HepG2 (cell line): ENCODE measurements around the gene ASB16. TPM values are rescaled to one million over a fixed set of nuclear protein-coding genes. Genes with fewer than 3 reads are reported as not detected.

ENCODE experiments used
- ARID2 ChIP-seq: sonication (generic); formaldehyde crosslinking; IDR thresholded peaks from 2 replicates; pipeline ENCODE4 v1.8.1; 2022; ENCODE audit warnings: mild to moderate bottlenecking, missing genetic modification reagents, borderline replicate concordance
- ATAD3A ChIP-seq: sonication (generic); formaldehyde crosslinking; IDR thresholded peaks from 2 replicates; pipeline ENCODE4 v1.4.0; 2020; ENCODE audit warnings: missing genetic modification reagents
- DNMT3B ChIP-seq: conservative IDR thresholded peaks from 2 replicates; pipeline ENCODE4 v1.6.1; 2016; ENCODE audit warnings: missing biosample characterization, control low read depth
- FLYWCH1 ChIP-seq: sonication (generic); formaldehyde crosslinking; IDR thresholded peaks from 2 replicates; pipeline ENCODE4 v1.8.1; 2023; ENCODE audit warnings: mild to moderate bottlenecking, missing genetic modification reagents
- HDAC6 ChIP-seq: fragments of 200-600 bp; sonication (generic); IDR thresholded peaks from 2 replicates; pipeline ENCODE4 v1.7.0; 2017; ENCODE audit warnings: mild to moderate bottlenecking, antibody characterized with exemption, low read length, low read depth
- HOXD1 ChIP-seq: sonication (generic); formaldehyde crosslinking; IDR thresholded peaks from 2 replicates; pipeline ENCODE4 v1.5.0; 2020; ENCODE audit warnings: missing genetic modification reagents
- IKZF4 ChIP-seq: sonication (generic); formaldehyde crosslinking; IDR thresholded peaks from 2 replicates; pipeline ENCODE4 v1.5.1; 2020; ENCODE audit warnings: borderline replicate concordance, mild to moderate bottlenecking, low read depth, missing genetic modification reagents; ENCODE audit errors: not compliant biosample characterization
- MBD4 ChIP-seq: IDR thresholded peaks from 2 replicates; pipeline ENCODE4 v1.6.1; 2012; ENCODE audit warnings: low read length, inconsistent platforms, borderline replicate concordance
- MED1 ChIP-seq: sonication (generic); formaldehyde crosslinking; IDR thresholded peaks from 2 replicates; pipeline ENCODE4 v1.4.0; 2020; ENCODE audit warnings: missing genetic modification reagents
- PHF21A ChIP-seq: sonication (generic); formaldehyde crosslinking; IDR thresholded peaks from 2 replicates; pipeline ENCODE4 v1.5.0; 2020; ENCODE audit warnings: mild to moderate bottlenecking, missing genetic modification reagents
- POLR2A ChIP-seq, 2 experiments: IDR thresholded peaks; 2 replicates each; pipeline ENCODE4 v1.6.1; 2011; ENCODE audit warnings: low read depth in 2 of 2, low read length in 2 of 2, mild to moderate bottlenecking in 1 of 2, moderate library complexity in 1 of 2; ENCODE audit not compliant: insufficient read depth in 1 of 2
- POLR2AphosphoS5 ChIP-seq: IDR thresholded peaks from 2 replicates; pipeline ENCODE4 v1.6.1; 2012; ENCODE audit warnings: low read depth, low read length
- RFX3 ChIP-seq: IDR thresholded peaks from 2 replicates; pipeline ENCODE4 v1.6.1; 2016; ENCODE audit warnings: missing biosample characterization, missing genetic modification reagents
- TCF12 ChIP-seq, 2 experiments: fragments of 450-650 bp in 1 of 2; sonication (generic) in 1 of 2; formaldehyde crosslinking in 1 of 2; IDR thresholded peaks; 2 replicates each; pipeline versions ENCODE4 v1.6.1 to v1.8.0; 2017 to 2022; ENCODE audit warnings: antibody characterized with exemption in 1 of 2, mild to moderate bottlenecking in 1 of 2, missing genetic modification reagents in 1 of 2, moderate library complexity in 1 of 2
- ZFP37 ChIP-seq: sonication (generic); formaldehyde crosslinking; IDR thresholded peaks from 2 replicates; pipeline ENCODE4 v1.4.0; 2020; ENCODE audit warnings: missing genetic modification reagents, borderline replicate concordance
- ZFY ChIP-seq: sonication (generic); formaldehyde crosslinking; IDR thresholded peaks from 2 replicates; pipeline ENCODE4 v1.4.0; 2020; ENCODE audit warnings: missing genetic modification reagents
- ZFYVE20 ChIP-seq: sonication (generic); formaldehyde crosslinking; IDR thresholded peaks from 2 replicates; pipeline ENCODE4 v1.8.0; 2023; ENCODE audit warnings: low read depth, mild to moderate bottlenecking, moderate library complexity, missing genetic modification reagents, borderline replicate concordance
- ZNF207 ChIP-seq: fragments of 450-650 bp; IDR thresholded peaks from 2 replicates; pipeline ENCODE4 v1.6.1; 2016; ENCODE audit warnings: antibody characterized with exemption, borderline replicate concordance
- ZNF235 ChIP-seq: sonication (generic); formaldehyde crosslinking; IDR thresholded peaks from 2 replicates; pipeline ENCODE4 v1.8.1; 2023; ENCODE audit warnings: mild to moderate bottlenecking, missing genetic modification reagents, borderline replicate concordance
- ZNF331 ChIP-seq: sonication (generic); formaldehyde crosslinking; IDR thresholded peaks from 2 replicates; pipeline ENCODE4 v1.4.0; 2020; ENCODE audit warnings: missing genetic modification reagents
- ZNF713 ChIP-seq: sonication (generic); formaldehyde crosslinking; IDR thresholded peaks from 2 replicates; pipeline ENCODE4 v1.4.0; 2020; ENCODE audit warnings: mild to moderate bottlenecking, missing genetic modification reagents
- ZNF768 ChIP-seq: sonication (generic); formaldehyde crosslinking; IDR thresholded peaks from 2 replicates; pipeline ENCODE4 v1.4.0; 2020; ENCODE audit warnings: missing genetic modification reagents
- polyA plus RNA-seq, 8 experiments: library from polyadenylated mRNA; depleted of rRNA in 3 of 8; stranded (reverse) in 7 of 8; unstranded in 1 of 8; fragments of >200 nt; fragmentation: Illumina TruSeq in 4 of 8; extraction: Trizol in 4 of 8; gene quantifications; 2 replicates each; pipeline versions ENCODE4 v1.2.1 to v1.2.3, GENCODE V29; 2011 to 2016; ENCODE audit warnings: low read depth in 4 of 8, missing spikeins in 1 of 8, mixed read lengths in 1 of 8; ENCODE audit not compliant: insufficient read depth in 1 of 8
- total RNA-seq, 5 experiments: library from RNA; depleted of rRNA; stranded (reverse); fragments of >200 nt; fragmentation: Illumina TruSeq; extraction: Trizol; gene quantifications; 2 replicates each; pipeline ENCODE4 v1.2.3, GENCODE V29; 2016; ENCODE audit warnings: low read depth in 1 of 5
- TF ChIP-seq, protein P1 (sequence below): sonication (generic); formaldehyde crosslinking; conservative IDR thresholded peaks from 2 replicates; pipeline ENCODE4 v1.4.0; 2020; ENCODE audit warnings: missing genetic modification reagents
- TF ChIP-seq, protein P2 (sequence below): sonication (generic); formaldehyde crosslinking; IDR thresholded peaks from 2 replicates; pipeline ENCODE4 v1.4.0; 2020; ENCODE audit warnings: missing genetic modification reagents
- TF ChIP-seq, protein P3 (sequence below): sonication (generic); formaldehyde crosslinking; IDR thresholded peaks from 2 replicates; pipeline ENCODE4 v1.8.0; 2023; ENCODE audit warnings: mild to moderate bottlenecking, missing genetic modification reagents
- TF ChIP-seq, protein P4 (sequence below): sonication (generic); formaldehyde crosslinking; IDR thresholded peaks from 2 replicates; pipeline ENCODE4 v1.4.0; 2020; ENCODE audit warnings: missing genetic modification reagents, low read depth, mild to moderate bottlenecking, borderline replicate concordance

Gene ASB16
- total and polyA plus RNA-seq, 2 of the 13 experiments (the other 11 are each of a cell fraction or from before 2014, with no cell fraction given) = 0.07 TPM; not detected in 1

DNA sequence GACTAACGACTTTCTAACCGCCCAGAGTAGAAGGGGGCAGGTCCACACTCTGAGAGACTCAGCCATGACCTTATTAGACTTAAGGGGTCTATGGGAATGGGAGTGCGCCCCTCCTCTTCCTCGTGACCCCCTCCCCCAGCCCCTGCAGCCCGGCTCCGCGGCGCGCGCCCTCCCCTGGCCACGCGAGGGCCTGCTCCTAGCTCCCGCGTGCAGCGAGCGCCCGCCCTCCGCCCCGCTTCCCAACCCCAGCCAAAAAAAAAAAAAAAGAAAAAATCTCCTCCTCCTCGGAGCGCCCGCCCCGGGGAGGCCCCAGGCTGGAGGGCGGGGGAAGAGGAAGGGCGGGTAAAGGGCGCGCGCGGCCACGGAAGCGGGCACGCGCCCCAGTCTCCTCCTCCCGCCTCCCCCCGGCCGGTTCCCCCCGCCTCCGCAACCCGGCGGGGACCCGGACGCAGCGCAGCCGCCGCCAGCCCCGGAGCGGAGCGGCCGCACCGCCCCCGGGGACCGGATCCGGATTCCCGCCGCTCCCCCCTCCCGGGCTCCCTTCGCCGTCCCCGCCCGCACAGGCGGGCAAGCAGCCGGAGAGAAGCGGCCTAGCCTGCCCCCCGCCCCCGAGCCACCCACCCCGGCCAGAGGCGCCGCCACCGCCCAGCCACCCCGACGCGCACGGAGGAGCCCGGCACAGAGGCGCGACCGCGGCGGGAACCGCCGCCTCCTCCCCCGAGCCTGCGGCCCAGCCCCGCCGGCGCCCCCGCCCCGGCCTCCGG, 48.0 kb downstream of the ASB16 start (continued):
- TF ChIP-seq RFX3 (CRISPR knock-in tag) (no peak), ARID2 (CRISPR knock-in tag) (no peak), ZFY (no peak), HOXD1 (CRISPR knock-in tag) (no peak), IKZF4 (CRISPR knock-in tag) (no peak), DNMT3B (CRISPR knock-in tag) (no peak), HDAC6 (no peak), ZNF235 (CRISPR knock-in tag) (no peak; the same call in 1 of the 2 replicates), ZFP37 (CRISPR knock-in tag) (no peak), ZNF768 (CRISPR knock-in tag) (no peak), ATAD3A (CRISPR knock-in tag) (no peak), MED1 (CRISPR knock-in tag) (0 out of 2 replicates have a peak, but pooled peaks have one; percentile 37), PHF21A (CRISPR knock-in tag) (peak; percentile 61; the same call in 1 of the 2 replicates), POLR2A (IDR thresholded peaks at IDR 0.05; ENCODE audit: insufficient read depth in 1 of 2, low read depth in 2 of 2, low read length in 2 of 2) (peak; percentile 7 to 59; a peak in 3 of 4 replicates), ZNF207 (no peak), ZNF713 (CRISPR knock-in tag) (no peak), MBD4 (no peak), FLYWCH1 (no peak), ZNF331 (CRISPR knock-in tag) (0 out of 2 replicates have a peak, but pooled peaks have one; percentile 12), TCF12 (IDR thresholded peaks at IDR 0.05) (no peak), TCF12 (CRISPR knock-in tag; IDR thresholded peaks at IDR 0.05) (no peak), POLR2AphosphoS5 (no peak; the same call in 1 of the 2 replicates), ZFYVE20 (CRISPR knock-in tag) (no peak)
- TF ChIP-seq, protein P1, sequence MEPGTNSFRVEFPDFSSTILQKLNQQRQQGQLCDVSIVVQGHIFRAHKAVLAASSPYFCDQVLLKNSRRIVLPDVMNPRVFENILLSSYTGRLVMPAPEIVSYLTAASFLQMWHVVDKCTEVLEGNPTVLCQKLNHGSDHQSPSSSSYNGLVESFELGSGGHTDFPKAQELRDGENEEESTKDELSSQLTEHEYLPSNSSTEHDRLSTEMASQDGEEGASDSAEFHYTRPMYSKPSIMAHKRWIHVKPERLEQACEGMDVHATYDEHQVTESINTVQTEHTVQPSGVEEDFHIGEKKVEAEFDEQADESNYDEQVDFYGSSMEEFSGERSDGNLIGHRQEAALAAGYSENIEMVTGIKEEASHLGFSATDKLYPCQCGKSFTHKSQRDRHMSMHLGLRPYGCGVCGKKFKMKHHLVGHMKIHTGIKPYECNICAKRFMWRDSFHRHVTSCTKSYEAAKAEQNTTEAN (CRISPR knock-in tag) = 0 out of 2 replicates have a peak, but pooled peaks have one; percentile 24
- TF ChIP-seq, protein P2, sequence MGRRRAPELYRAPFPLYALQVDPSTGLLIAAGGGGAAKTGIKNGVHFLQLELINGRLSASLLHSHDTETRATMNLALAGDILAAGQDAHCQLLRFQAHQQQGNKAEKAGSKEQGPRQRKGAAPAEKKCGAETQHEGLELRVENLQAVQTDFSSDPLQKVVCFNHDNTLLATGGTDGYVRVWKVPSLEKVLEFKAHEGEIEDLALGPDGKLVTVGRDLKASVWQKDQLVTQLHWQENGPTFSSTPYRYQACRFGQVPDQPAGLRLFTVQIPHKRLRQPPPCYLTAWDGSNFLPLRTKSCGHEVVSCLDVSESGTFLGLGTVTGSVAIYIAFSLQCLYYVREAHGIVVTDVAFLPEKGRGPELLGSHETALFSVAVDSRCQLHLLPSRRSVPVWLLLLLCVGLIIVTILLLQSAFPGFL (CRISPR knock-in tag) = no peak
- TF ChIP-seq, protein P3, sequence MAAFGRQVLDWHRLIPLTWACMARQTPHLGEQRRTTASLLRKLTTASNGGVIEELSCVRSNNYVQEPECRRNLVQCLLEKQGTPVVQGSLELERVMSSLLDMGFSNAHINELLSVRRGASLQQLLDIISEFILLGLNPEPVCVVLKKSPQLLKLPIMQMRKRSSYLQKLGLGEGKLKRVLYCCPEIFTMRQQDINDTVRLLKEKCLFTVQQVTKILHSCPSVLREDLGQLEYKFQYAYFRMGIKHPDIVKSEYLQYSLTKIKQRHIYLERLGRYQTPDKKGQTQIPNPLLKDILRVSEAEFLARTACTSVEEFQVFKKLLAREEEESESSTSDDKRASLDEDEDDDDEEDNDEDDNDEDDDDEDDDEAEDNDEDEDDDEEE (CRISPR knock-in tag) = no peak
- TF ChIP-seq, protein P4, sequence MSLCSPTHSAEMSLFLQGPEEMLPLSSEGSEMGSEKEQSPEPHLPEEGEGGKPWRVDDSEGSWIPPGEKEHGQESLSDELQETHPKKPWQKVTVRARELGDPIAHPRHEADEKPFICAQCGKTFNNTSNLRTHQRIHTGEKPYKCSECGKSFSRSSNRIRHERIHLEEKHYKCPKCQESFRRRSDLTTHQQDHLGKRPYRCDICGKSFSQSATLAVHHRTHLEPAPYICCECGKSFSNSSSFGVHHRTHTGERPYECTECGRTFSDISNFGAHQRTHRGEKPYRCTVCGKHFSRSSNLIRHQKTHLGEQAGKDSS (CRISPR knock-in tag) = no peak
- TF ChIP-seq, all 625 proteins: peak for 122
